T47D (cell line): ENCODE results near the gene ATOH8.

Experiments used
- DNase-seq, 2 experiments: peaks; one replicate each; pipeline versions ENCODE4 v3.0.0 to v3.0.0-alpha.2; 2011 to 2012; ENCODE audit warnings: low read depth in 1 of 2, low spot score in 1 of 2
- JUND ChIP-seq: IDR thresholded peaks from 2 replicates; pipeline ENCODE4 v1.6.1; 2012; ENCODE audit warnings: low read depth
- in situ Hi-C: cut with HindIII; loops from 2 replicates; pipeline ENCODE4 v1.10.0; 2016; ENCODE audit warnings: low sequenced_read_pairs, low pct_unique_long_range_greater_than_20kb

ATOH8 gene, protein sequence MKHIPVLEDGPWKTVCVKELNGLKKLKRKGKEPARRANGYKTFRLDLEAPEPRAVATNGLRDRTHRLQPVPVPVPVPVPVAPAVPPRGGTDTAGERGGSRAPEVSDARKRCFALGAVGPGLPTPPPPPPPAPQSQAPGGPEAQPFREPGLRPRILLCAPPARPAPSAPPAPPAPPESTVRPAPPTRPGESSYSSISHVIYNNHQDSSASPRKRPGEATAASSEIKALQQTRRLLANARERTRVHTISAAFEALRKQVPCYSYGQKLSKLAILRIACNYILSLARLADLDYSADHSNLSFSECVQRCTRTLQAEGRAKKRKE

DNA sequence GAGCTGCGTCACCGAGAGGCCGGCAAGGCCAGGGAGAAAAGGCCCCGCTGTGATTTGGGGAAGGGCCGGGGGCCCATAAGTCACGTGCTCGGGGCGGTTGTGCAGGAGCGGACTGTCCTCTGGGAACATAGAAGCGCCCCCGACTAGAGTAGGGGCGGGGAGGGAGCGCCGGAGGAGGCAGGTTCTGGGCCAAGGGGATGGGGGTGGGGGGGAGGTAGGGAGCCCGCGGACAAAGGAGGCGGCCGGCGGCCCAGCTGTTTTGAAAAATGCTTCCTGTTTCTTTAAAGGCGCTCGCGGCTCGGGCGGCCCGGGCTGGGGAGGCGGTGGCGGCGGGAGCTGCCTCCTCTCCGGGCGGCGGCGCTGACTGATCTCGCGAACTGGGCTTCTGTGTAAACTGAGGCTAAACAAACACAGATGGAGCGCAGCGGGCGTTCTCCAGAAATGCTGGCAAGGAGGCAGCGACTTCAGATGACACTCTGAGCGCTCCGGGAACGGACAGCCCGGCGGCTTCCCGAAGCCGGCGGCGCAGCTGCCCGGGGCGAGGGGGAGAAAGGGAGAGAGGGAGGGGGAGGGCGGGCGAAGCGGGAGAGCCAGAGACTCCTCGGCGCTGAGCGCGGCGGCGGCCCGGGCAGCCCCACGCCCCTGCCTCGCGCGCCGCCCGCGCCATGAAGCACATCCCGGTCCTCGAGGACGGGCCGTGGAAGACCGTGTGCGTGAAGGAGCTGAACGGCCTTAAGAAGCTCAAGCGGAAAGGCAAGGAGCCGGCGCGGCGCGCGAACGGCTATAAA, at the start of gene ATOH8:
Gene ATOH8 (plus strand): TSS at position 467 of the 788 bp plus-strand sequence. CDS start 199 bp downstream, at position 666.
- TF ChIP-seq JUND: no peak
- peak; percentile 23 to 35 for DNase-seq

DNA sequence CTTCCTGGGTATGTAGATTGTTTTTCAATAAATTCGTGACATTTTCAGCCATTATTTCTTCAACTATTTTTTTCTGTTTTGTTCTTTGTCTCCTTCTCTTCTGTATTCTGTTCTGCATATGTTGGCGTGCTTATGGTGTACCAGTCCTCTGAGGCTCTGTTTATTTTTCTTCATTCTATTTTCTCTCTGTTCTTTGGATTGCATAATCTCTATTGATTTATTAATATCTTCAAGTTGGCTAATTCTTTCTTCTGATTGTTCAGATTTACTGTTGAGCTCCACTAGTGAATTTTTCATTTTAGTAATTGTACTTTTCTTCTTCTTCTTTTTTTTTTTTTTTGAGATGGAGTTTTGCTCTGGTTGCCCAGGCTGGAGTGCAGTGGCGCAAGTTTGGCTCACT, 49.8 kb upstream of the ATOH8 start:
- in situ Hi-C loops: no loop called here
- DNase-seq: no peak
- no peak for TF ChIP-seq JUND

More for the DNA sequence above, at the start of gene ATOH8:
- in situ Hi-C loops: no loop called here

DNA sequence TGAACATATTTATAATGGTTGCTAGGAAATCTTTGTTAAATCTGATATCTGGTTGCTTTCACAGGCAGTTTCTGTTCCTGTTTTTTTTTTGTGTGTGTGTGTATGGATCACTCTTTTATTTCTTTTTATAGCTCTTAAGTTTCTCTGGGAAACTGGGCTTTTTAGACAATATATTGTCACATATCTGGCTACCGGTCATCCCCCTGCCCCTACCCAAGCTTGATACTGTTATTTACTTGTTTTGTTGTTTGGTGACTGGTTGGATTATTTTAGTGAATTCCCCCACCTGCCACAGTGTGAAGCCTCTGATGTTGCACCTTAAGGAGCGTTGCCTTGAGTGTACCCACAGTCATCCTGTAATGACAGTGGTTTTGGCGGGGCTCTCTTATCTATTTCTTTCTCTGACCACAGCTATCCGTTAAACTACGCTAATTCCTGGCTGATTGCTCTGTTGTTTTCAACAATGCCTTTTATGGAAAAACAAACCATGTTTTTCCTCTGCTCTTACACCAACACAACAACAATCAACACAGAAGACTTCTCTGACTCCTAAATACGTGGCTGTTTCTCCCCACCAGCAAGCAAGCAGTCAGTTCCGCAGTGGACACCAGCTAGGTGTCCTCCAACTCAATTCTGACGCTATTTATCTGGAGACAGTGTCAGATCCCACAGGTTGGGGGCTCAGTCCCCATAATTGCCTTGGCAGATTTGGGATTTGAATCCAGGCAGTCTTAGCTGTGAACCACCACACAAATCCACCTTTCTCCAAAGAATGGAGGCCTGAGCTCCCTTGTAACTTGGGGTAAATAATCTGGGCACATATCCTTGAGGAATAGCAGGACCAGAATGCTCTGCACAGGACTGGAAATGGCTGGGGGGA, 48.8 kb upstream of the ATOH8 start:
- no peak for DNase-seq
- no peak for TF ChIP-seq JUND
- in situ Hi-C loops: no loop called here

GRCh38 chr2:85705680-85706039, 48.1 kb upstream of the ATOH8 start:
- in situ Hi-C loops: no loop called here

DNA sequence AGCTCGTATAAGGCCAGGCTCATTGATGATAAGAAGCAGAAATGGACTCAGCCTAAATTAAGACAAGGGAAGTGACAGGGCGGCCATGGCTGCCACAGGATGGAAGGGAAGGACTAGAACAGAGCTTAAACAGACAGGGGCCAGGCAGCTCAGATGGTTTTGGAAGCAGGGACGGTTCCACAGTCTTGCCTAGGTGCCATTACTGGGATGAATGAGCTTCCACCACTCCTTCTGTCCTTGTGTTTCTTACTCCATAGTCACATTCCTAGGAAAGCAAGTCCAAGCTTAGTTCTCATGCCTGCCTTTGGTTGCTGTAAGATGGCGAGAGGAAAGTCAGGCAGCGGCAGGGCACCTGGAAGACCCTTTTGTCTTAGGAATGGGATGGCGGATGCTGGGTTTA, 47.7 kb upstream of the ATOH8 start:
- no peak for DNase-seq
- no peak for TF ChIP-seq JUND
- in situ Hi-C loops: no loop called here

More at GRCh38 chr2:85705680-85706039, 48.1 kb upstream of the ATOH8 start:
- TF ChIP-seq JUND: no peak
- peak in 1 of 2 experiments; percentile 49 for DNase-seq

GRCh38 chr2:85706599-85707296, 47.0 kb upstream of the ATOH8 start:
- DNase-seq: no peak
- no peak for TF ChIP-seq JUND
- in situ Hi-C loops: no loop called here

GRCh38 chr2:85707304-85707703, 46.5 kb upstream of the ATOH8 start:
- peak; percentile 60 to 85 for DNase-seq
- TF ChIP-seq JUND: no peak
- in situ Hi-C loops: no loop called here

DNA sequence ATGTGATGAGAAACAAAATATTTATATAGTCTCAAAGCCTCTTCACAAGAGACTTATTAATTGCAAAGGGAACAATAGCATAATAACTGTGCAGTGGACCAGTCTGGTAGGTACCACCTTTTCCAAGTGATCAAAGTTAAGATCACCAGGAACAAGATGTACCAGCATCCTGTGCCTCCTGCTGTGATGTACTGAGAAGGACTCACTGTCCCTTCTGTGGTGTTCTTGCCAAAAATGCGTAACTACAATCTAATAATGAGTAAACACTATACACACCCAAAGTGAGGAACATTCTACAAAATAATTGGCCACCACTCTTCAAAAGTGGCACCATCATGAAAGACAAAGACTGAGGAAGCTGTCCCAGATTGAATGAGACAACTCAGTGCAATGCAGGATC, 45.1 kb upstream of the ATOH8 start:
- in situ Hi-C loops: no loop called here
- TF ChIP-seq JUND: no peak
- DNase-seq: no peak

DNA sequence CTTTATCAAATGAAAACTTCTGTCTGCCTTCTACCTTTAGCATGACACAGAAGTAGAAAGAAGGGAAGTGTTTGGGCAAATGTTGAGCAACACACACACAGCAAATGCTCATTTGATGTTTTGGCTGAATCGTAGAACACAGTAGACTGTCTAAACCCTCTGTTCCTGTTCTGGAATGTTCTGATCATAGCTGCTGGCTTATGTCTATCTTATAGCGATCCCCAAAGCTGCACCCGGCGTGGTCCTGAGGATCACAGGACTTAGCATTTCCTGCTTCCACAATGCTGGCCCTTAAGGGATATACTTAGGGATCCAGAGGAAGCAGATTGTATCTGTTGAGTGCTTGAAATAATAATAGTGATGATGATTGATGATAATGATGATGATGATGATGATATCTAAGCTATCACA, 44.4 kb upstream of the ATOH8 start:
- no peak for TF ChIP-seq JUND
- in situ Hi-C loops: no loop called here
- no peak for DNase-seq

- no peak for TF ChIP-seq JUND
- DNase-seq: no peak
- in situ Hi-C loops: no loop called here
Observed at GRCh38 chr2:85710687-85711577, 42.9 kb upstream of the ATOH8 start.

GRCh38 chr2:85711578-85712060, 42.2 kb upstream of the ATOH8 start:
- in situ Hi-C loops: no loop called here
- DNase-seq: no peak

More at GRCh38 chr2:85711578-85712060, 42.2 kb upstream of the ATOH8 start:
- no peak for TF ChIP-seq JUND
